Measurements from ENCODE around the gene SLC17A8. TPM values are rescaled to one million over a fixed set of nuclear protein-coding genes. Genes with fewer than 3 reads are reported as not detected.

SLC17A8 gene
- total RNA-seq, 1 donor from 2014 or later = not detected

DNA sequence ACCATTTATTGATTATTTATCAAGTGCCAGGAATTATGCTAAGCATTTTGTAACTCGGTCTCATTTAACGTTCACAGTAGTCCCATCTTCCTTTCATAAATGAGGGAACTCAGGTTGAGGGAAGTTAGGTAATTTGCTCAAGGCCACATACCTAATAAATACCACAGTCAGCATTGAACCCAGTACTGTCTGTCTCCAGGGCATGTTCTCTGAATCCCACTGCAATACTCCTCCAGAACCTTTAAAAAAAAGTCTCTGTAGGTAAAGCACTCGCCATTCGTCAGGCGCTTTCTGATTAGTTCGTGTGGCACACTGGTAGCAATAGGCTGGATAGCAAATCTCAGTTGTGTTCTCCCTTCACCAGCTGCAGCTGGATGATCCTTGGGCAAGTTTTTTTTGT lies 14.3 kb downstream of the SLC17A8 start:
- no peak for DNase-seq (ENCODE audit: low read depth in 2 of 2)

DNA sequence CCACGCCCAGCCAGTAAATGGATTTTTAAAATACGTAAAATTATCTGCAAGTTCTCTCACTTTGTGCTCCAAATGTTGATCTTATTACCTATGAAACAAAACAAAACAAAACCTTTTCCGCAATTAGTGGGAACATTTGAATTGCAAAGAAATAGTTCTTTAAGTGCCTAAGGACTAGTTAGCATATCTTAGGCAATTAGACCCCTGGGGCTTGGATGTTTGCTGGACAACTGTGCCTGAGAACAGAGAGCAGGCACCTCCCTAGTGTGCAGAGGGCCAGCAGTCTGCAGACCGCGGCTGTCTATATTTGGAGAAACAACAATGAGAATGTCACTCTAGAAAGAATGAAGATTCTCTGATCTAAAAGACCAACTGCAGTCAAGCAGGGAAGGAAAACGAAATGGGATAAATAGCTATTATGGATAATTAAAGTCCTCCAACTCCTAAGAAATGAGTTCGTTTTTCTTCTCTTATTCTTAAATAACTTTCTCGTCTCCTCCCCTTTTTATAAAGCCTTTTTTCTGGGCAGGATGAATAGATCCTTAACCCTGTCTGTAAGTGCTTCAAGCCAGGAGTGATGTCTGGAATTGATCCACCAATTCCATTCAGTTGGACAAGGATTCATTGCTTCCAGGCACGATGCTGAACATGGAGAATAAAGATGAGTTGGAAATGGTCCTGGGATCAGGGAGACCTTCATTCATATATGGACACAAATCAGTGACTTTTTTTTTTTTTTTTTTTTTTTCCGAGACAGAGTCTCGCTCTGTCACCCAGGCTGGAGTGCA lies 16.2 kb downstream of the SLC17A8 start:
- DNase-seq (ENCODE audit: low read depth in 2 of 2) = no peak

DNA sequence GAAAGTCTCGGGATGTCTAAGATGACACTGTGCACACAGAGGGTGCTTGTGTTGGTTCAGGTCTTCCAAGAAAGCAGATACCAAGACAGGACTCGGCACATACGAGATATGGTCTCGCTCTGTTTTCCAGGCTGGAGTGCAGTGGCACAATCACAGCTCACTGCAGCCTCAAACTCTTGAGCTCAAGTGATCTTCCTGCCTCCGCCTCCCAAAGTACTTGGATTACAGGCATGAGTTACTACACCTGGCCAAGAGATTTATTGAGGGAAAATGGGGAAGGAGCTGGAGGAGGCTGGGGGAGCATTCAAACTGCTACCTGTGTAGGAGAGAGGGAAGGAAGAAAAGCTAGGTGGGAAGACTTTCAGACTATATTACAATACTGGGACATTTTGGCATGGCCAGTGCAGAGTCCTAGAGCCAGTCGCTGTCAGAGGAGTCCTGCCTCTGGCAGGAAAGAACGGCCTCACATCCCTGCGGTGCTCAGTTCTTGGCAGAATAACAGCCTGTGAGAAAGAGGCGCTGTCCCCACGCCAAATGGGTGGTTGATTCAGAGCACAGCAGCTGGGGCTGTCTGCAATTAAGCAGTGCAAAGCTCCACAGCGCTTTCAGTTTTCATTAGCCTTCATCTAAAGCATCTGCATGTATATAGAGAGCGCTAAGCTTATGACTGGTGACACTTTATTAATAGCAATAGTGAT lies 18.3 kb downstream of the SLC17A8 start:
- no peak for DNase-seq (ENCODE audit: low read depth in 2 of 2)

DNA sequence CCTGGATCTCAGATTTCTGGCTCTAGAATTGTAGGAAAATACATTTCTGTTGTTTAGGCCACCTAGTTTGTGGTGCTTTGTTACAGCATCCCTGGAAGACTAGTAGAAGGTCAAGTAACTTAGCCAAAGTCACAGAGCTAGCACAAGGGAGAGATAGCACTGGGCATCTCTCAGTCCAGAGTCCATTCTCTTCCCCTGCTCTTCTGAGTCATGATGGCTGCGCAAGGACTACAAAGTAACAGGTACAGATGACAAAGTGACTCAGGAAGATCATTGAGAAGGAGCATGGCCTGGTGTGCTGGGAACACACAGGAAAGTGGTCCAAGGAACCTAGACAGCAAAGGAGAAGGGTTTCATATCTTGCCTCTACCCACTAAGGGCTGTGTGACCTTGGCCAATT lies 19.3 kb downstream of the SLC17A8 start:
- DNase-seq (ENCODE audit: low read depth in 2 of 2) = no peak

DNA sequence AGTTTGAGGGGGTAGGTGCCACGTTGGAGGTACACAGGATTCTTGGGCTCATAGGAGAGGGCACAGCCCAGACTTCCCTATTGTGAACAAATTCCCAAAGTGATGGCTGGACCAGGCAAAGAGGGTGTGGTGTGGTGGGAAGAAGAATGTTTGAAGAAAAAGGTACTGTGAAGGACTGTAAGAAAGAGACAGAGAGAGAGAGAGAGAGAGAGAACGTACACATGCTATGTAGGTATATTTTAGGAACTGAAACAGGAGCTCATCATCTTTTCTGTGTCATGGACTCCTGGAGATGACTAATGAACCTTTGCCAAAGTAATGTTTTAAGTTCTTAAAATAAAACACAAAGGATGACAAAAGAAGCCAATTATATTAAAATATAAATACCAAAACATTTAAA lies 24.5 kb downstream of the SLC17A8 start:
- DNase-seq (ENCODE audit: low read depth in 2 of 2) = no peak

DNA sequence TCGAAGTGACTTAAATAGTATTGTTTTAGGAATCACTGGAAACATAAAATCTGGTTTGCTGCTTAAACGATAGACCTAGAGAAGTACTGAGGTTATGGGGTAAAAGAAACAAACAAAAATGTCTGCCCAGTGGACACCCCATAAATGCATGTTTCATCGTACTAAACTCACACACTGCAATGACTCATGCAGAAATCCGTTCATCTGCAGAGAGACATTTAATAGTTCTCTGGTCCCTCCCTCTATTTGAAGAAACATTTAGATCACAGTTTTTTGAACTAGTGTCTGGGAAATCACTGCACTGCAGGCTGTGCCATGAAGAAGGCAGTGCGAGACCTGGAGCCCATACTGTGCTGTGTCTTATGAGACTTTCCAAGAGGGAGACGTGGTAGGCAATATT lies 25.5 kb downstream of the SLC17A8 start:
- no peak for DNase-seq (ENCODE audit: low read depth in 2 of 2)

DNA sequence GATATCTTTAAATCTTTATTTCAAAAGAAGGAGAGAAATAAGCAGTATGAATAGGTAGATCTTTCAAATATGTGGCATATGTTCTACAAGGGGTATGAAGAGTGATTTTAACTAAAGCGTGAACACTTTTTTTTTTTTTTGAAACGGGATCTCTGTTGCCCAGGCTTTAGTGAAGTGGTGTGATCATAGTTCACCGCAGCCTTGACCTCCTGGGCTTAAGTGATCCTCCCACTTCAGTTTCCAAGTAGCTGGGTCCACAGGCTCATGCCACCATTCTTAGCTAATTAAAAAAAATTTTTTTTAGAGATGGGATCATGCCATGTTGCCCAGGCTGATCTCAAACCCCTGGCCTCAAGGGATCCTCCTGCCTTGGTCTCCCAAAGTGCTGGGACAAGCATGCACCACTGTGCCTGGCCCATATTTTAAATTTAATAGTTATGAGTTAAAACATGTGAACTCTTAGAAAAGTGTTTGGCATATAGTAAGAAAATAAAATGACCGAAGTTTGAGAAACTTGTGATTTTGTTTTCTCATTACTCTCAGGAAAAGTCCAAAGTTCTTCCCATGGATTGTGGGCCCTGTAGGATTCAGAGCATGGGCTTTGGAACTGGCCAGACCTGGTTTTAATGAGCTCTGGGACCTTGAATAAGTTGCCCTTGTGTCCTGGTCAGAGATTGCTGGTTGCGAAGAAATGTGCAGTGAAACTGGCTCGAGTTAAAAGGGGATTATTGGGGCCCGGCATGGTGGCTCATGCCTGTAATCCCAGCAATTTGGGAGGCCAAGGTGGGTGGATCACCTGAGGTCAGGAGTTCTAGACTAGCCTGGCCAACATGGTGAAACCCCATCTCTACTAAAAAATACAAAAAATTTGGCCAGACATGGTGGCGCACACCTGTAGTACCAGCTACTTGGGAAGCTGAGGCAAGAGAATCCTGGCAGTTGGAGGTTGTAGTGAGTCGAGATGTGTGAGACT lies 27.0 kb downstream of the SLC17A8 start:
- no peak for DNase-seq (ENCODE audit: low read depth in 2 of 2)

DNA sequence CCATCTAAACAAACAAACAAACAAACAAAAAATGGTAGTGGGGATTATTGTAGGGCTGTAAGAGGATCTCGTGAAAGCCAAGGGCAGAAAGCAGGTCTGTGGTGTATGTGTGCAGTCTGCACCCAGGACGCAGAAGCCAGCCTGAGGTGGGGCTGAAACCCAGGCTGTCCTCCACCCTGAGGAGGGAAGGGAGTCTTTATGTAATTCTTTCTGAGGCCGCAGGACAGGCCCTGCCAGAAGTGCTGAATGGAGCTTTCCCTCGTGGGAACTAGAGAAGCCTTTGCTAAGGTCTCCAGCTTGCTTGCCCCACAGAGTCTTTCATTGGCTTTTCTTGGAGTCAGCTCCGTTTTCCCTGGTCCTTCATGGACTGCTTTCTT lies 27.7 kb downstream of the SLC17A8 start:
- DNase-seq (ENCODE audit: low read depth in 2 of 2) = no peak

DNA sequence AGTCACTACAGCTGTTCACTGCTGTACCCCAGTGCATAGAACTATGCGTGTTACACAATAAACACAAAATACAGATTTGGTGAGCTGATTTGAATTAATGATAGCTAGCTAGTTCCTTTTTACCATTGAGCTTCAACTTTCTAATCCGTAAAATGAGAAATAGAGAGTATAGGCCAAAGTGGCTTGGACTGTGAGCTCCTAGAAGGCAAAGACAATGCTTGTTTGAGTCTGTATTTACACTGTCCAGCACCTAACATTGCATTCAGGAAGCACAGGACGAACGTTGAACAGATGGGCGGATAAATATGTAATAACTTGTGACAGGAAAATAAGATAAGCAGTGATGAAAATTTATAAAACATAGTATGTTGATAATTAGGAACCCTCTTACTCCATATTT lies 31.5 kb downstream of the SLC17A8 start:
- DNase-seq (ENCODE audit: low read depth in 2 of 2) = no peak

DNA sequence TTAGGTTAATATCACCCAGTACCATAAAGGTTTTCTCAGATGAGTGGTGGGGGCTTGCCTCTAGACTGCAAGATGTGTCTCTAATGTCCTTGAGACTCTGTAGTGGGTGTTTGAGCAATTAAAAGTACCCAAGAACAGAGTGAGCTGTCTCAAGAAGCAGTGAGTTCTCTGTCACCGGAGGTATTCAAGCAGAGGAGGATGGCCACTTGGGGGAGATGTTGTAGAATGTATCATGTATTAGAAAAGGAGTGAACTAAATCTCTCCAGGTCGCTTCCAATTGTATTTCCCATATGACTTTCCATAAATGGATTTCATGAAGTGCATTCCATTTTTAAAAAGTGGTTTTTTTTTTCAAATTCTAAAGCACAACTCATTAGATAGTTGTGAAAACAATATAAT lies 35.0 kb downstream of the SLC17A8 start:
- DNase-seq (ENCODE audit: low read depth in 2 of 2) = no peak

DNA sequence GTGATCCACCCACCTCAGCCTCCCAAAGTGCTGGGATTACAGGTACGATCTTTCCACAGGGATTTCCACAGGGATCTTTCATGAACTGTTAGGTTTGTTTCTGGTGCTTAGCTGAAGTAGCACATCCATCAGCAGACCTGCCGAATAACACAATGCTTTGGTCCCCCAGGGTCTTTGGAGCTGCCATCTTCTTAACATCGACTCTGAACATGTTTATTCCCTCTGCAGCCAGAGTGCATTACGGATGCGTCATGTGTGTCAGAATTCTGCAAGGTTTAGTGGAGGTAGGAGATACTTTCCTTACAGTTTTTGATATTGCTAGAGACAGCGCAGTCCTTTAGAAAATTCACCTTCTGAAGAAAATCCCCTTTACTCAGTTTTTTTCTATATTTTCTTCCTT lies 36.3 kb downstream of the SLC17A8 start:
- DNase-seq (ENCODE audit: low read depth in 2 of 2) = no peak

DNA sequence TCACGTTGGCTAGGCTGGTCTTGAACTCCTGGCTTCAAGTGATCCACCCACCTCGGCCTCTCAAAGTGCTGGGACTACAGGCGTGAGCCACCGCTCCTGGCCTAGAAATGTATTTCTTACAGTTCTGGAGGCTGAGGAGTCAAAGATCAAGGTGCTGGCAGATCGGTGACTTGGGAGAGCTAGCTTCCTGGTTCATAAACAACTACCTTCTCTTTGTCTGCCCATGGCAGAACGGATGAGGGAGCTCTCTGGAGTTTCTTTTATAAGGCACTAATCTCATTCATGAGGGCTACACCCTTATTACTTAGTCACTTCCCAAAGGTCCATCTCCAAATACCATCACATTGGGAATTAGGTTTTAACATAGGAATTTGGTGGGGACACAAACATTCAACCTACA lies 38.9 kb downstream of the SLC17A8 start:
- no peak for DNase-seq (ENCODE audit: low read depth in 2 of 2)

DNA sequence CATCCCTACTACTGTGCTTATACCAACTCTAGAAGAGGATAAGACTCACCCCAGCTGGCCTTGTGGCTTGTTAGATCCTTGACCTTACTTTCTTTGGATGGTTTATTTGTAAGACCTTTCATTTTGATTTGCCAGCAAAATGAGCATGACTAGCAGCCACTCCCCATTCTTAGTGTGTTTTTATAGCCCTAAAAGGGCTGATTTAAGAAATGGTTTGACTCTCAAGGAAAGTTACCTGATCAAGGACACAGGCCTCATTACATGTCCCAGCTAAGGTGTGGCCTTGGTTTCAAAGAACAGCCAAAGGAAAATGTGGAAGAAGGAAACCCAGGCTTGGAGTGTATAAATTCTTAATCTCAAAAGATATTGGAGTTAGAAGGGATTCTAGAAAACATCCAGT lies 41.4 kb downstream of the SLC17A8 start:
- no peak for DNase-seq (ENCODE audit: low read depth in 2 of 2)

DNA sequence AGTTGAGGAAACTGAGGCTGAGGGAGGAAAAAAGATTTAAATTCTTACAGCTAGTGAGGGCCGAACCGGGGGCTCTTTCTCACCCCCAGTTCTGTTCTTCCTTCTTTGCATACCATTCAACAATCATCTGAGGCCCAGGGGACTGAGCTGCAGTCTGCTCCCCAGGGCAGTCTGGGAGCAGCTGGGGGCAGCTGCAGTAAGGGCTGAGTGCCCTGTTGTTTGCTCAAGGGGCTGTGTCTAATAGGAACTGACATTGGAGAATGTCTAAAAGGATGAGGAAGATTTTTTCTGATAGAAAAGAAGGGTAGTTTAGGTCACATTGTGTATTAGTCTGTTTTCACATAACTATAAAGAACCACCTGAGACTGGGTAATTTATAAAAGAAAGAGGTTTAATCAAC lies 42.2 kb downstream of the SLC17A8 start:
- DNase-seq (ENCODE audit: low read depth in 2 of 2) = no peak

DNA sequence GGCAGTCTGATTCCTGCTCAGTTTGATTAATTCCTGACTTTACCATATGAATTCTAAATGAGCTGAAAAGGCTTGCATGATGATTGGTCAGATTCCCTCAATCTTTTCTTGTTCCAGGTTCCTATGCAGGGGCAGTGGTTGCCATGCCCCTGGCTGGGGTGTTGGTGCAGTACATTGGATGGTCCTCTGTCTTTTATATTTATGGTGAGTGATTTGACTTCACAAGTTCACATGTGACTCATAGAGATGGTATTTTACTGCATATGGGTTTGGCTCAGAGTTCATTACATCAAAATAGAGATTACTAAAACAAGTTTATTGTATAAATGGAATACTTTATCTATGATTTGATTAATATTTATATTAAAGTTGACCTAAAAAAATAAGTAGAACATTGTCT lies 44.8 kb downstream of the SLC17A8 start:
- no peak for DNase-seq (ENCODE audit: low read depth in 2 of 2)

DNA sequence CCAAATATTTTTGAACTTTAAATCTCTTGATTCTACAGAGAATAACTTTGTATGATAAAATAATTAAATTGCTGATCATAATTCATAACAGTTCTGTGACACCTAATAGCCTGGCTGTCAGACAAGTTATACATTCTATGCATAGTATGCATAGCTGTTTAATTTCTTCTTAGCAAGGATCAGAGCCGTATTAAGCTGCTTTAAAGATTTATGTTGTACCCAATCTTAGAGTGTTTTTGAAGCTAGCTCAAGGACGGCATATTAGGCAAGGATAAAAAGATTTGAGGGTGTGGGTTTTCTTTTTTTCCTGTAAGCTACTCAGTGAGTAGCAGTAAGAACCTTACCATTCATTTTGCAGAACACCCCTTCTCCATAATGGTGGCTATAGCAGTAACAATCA lies 45.9 kb downstream of the SLC17A8 start:
- DNase-seq (ENCODE audit: low read depth in 2 of 2) = no peak

DNA sequence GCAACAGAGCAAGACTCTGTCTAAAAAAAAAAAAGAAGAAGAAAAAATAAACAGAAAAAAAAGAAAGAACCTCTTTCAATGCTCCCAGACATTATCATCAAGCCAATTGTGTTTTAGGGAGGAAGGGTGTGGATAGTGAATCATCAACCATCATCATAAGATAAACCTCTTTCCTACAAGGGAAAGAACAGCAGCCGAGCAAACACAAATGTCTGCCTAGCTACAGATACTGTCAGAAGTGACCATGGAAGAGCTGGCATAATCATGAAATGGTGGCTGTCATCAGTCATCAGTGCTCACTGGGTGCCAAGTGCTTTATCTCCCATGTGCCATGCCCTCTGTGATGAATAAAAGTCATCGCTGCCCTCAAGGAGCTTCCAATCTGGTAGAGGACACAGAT lies 46.6 kb downstream of the SLC17A8 start:
- DNase-seq (ENCODE audit: low read depth in 2 of 2) = no peak

DNA sequence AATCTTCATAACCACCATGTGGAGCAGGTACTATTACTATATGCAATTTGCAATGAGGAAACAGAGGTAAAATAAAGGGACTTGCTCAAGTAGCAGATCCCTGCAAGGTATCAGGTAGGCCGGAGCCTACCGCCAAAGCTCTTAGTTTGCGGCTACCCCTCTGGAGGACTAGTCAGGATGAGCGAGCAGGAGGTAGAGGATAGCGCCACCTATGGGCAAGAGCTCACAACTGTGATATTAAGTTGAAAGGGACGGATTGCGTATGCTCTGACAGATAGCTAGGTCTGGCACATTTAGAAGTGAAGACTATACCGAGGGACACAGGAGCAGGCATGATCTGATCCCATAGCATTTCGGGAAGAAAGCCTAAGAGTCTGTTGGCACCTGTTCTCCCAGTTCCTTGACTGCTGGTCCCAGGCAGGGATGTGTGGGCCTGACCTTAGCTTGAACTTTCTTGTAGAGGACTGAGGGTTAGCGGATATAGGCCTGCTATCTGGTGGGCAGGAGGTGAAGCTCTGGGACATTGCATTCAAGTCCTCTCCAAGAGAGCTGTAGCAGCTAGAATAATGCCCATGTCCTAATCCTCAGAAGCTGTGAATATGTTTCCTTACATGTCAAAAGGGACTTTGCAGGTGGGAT lies 48.0 kb downstream of the SLC17A8 start:
- peak; percentile 21 to 62 for DNase-seq (ENCODE audit: low read depth in 2 of 2)

DNA sequence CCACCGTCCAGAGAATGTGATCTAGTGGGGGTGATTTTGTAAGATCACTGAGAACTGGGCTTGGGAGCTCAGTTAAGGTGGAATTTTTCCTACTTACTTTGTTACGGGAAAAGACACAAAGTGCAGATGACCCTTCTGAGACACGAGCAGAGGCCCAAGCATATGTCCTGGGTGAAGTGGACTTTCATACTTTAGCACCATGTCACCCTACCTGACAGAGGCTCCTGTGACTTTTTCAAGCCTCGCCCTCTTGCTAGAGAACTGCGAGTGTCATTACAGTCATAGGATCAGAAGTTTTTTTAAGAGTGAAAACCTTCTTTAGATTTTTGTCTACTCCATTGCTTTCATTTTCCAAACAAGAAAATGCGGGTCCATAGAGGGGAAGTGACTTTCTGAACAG lies 56.1 kb downstream of the SLC17A8 start:
- DNase-seq (ENCODE audit: low read depth in 2 of 2) = no peak

DNA sequence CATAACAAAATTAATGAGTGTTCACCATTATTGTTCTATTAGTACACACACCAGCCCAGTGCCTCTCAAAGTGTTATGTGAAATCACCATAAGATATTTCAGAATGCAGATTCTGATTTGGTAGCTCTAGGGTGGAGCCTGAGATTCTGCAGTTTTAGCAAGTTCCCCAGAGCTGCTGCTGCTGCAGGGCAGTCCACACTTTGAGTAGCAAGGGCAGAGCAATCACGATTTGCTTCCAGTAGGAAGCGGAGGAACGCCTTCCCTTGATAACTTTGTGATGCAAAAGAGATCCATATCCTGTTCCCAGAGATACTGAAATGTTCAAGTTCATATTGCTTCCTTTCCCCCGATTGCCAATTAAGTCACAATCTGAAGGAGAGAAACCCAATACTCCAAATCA lies 57.9 kb downstream of the SLC17A8 start:
- DNase-seq (ENCODE audit: low read depth in 2 of 2) = no peak

DNA sequence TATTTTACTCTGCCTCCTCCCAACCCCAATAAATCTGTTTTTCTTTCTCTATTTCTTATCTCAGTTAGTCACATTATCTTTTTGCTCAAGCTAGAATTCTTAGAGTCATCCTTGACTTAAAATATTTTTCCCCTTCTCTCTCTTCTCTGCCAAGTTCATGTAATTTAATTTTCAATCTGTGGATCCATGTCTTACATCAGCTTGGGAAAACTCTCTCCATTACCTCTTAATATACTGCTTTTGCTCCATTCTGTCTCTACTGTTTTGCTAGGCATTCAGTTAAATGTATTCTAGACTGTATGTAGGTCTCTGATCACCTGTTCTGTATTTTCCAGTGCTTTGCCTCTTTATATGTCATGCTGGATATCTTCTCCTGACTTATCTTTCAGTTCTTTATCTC lies 65.8 kb downstream of the SLC17A8 start:
- no peak for DNase-seq (ENCODE audit: low read depth in 2 of 2)

DNA sequence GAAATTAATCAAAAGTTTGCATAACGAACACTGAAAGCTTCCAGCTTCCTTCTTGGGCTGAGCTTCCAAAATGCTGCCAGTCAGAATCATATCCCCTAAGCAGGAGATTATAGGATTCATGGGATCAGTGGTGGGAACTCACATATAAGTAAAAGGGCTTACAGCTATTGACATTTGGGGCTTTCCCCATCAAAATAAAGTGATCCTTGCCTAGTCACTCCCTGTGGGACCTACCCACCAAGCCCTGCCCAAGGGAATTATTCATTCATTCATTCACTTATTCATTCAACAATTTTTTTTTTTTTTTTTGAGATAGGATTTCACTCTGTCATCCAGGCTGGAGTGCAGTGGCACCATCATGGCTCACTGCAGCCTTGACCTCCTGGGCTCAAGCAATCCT lies 69.3 kb downstream of the SLC17A8 start:
- DNase-seq (ENCODE audit: low read depth in 2 of 2) = no peak
